OCI-LY7 (cell line): Measurements from ENCODE around the gene ITGB2. TPM values are rescaled to one million over a fixed set of nuclear protein-coding genes. Genes with fewer than 3 reads are reported as not detected.

Experiments used
- BruUV-seq: library from RNA; stranded (reverse); fragments of 400-500 nt; replicated peaks from 2 replicates; lab custom pipeline; 2021; lab: Mats Ljungman, UMichigan
- CTCF ChIA-PET: fragments of 300-600 bp; sonication (Branson Sonifier 250); formaldehyde crosslinking; loops from one replicate; lab custom pipeline; 2022; ENCODE audit warnings: antibody characterized with exemption; ENCODE audit not compliant: unreplicated experiment; lab: Charles Lee
- POLR2A ChIA-PET: fragments of 300-600 bp; sonication (Branson Sonifier 250); formaldehyde crosslinking; loops from one replicate; lab custom pipeline; 2022; ENCODE audit warnings: antibody characterized with exemption; lab: Charles Lee
- DNase-seq: peaks from one replicate; pipeline ENCODE4 v3.0.0-alpha.2; 2015; ENCODE audit warnings: low spot score
- H2AFZ ChIP-seq: fragments of 200-600 bp; sonication (generic), shearing (Covaris generic); 2 replicates; pipeline ENCODE4 v1.6.1; 2014; ENCODE audit warnings: mild to moderate bottlenecking, antibody characterized with exemption, low read length, moderate library complexity
- H3K27ac ChIP-seq: fragments of 200-600 bp; sonication (generic); 2 replicates; pipeline ENCODE4 v1.5.1; 2014; ENCODE audit warnings: mixed run types, low read depth, mild to moderate bottlenecking, moderate library complexity, low read length, inconsistent platforms; ENCODE audit not compliant: poor library complexity, severe bottlenecking
- H3K36me3 ChIP-seq: fragments of 200-600 bp; sonication (generic); 2 replicates; pipeline ENCODE4 v1.6.1; 2014; ENCODE audit warnings: mild to moderate bottlenecking, antibody characterized with exemption, low read length, moderate library complexity, mixed read lengths; ENCODE audit not compliant: insufficient read depth
- H3K4me1 ChIP-seq: fragments of 200-600 bp; sonication (generic); 2 replicates; pipeline ENCODE4 v1.5.1; 2014; ENCODE audit warnings: mild to moderate bottlenecking, low read length; ENCODE audit not compliant: insufficient read depth, poor library complexity, severe bottlenecking
- H3K4me2 ChIP-seq: fragments of 200-600 bp; sonication (generic); 2 replicates; pipeline ENCODE4 v1.6.1; 2014; ENCODE audit warnings: mild to moderate bottlenecking, low read length
- H3K4me3 ChIP-seq: fragments of 200-600 bp; sonication (generic); 2 replicates; pipeline ENCODE4 v1.5.1; 2014; ENCODE audit warnings: mild to moderate bottlenecking, low read depth, low read length; ENCODE audit not compliant: poor library complexity, severe bottlenecking
- H3K79me2 ChIP-seq: fragments of 200-600 bp; sonication (generic); 2 replicates; pipeline ENCODE4 v1.6.1; 2016; ENCODE audit warnings: low read depth, mild to moderate bottlenecking, low read length, moderate library complexity, mixed read lengths; ENCODE audit not compliant: insufficient read depth
- H3K9me2 ChIP-seq: fragments of 200-600 bp; sonication (generic); 2 replicates; pipeline ENCODE4 v1.6.1; 2016; ENCODE audit warnings: mild to moderate bottlenecking, low read length, mixed read lengths; ENCODE audit not compliant: insufficient read depth
- H3K9me3 ChIP-seq: fragments of 200-600 bp; sonication (generic); 2 replicates; pipeline ENCODE4 v1.6.1; 2014; ENCODE audit warnings: mild to moderate bottlenecking, mixed run types, low read length, mixed read lengths
- H4K20me1 ChIP-seq: fragments of 200-600 bp; sonication (generic); 2 replicates; pipeline ENCODE4 v1.6.1; 2014; ENCODE audit warnings: mild to moderate bottlenecking, antibody characterized with exemption, low read length, moderate library complexity, mixed read lengths; ENCODE audit not compliant: insufficient read depth
- EZH2phosphoT487 ChIP-seq: fragments of 200-600 bp; sonication (generic); IDR thresholded peaks from 2 replicates; pipeline ENCODE4 v1.6.1; 2018; ENCODE audit warnings: low read depth, borderline replicate concordance, mild to moderate bottlenecking, mixed run types, antibody characterized with exemption, low read length, moderate library complexity, mixed read lengths
- intact Hi-C: fragments of 100-400 bp; cut with micrococcal nuclease; formaldehyde crosslinking; loops from one replicate; pipeline ENCODE4 v1.10.0; 2022; ENCODE audit not compliant: unreplicated experiment
- total RNA-seq, 2 experiments: library from RNA; depleted of rRNA in 1 of 2; stranded (reverse); fragments of >200 nt in 1 of 2; shearing (Covaris generic) in 1 of 2; gene quantifications; 2 replicates each; pipeline ENCODE4 v1.2.3, GENCODE V29; 2014 to 2022
- TF ChIP-seq, protein P1 (sequence below): fragments of 200-600 bp; sonication (generic); conservative IDR thresholded peaks from 2 replicates; pipeline ENCODE4 v1.5.1; 2014; ENCODE audit warnings: mild to moderate bottlenecking, antibody characterized with exemption, low read length, moderate library complexity, mixed read lengths

ITGB2 gene
- total RNA-seq, 2 experiments from 2014 or later = 11.6 to 78.9 TPM

DNA sequence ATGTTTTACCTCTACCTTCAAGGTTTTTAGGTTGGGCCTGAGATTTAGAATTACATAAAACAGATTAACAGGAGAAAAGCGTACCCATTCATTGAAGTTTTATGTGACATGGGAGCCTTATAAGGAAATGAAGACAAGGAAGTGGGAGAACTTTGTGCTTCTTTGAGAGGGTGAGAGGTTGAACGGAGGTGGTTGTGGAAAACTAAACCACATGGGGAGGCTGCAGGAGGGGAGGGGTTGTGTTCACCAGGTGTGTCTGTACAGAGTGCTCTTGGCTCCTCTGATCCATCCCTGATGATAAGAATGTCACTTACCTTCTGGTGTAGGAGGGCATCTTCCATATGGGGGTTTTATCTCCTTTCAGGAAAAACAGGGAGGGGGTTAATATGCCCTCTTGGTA, 21.9 kb upstream of the ITGB2 start:
- Histone ChIP-seq H3K36me3 (peaks cover 59% of the 10 kb centered on the region), H3K79me2 (peaks cover 23% of the 10 kb centered on the region), H3K4me3 (no peak overlapping the region), H3K27ac (no peak overlapping the region), H3K4me1 (peaks cover 30% of the 10 kb centered on the region), H3K9me2 (no peaks in the 10 kb centered on the region), H2AFZ (no peak overlapping the region), H4K20me1 (peaks cover 16% of the 10 kb centered on the region; the same call in 1 of the 2 replicates), H3K9me3 (no peaks in the 10 kb centered on the region), H3K4me2 (peak overlapping the region; percentile 84)
- POLR2A ChIA-PET = no interaction called here
- CTCF ChIA-PET = no interaction called here
- BruUV-seq = no TSS peak
- no peak for DNase-seq
- intact Hi-C loops = no loop called here
- no peak for TF ChIP-seq EZH2phosphoT487
- TF ChIP-seq, protein P1, sequence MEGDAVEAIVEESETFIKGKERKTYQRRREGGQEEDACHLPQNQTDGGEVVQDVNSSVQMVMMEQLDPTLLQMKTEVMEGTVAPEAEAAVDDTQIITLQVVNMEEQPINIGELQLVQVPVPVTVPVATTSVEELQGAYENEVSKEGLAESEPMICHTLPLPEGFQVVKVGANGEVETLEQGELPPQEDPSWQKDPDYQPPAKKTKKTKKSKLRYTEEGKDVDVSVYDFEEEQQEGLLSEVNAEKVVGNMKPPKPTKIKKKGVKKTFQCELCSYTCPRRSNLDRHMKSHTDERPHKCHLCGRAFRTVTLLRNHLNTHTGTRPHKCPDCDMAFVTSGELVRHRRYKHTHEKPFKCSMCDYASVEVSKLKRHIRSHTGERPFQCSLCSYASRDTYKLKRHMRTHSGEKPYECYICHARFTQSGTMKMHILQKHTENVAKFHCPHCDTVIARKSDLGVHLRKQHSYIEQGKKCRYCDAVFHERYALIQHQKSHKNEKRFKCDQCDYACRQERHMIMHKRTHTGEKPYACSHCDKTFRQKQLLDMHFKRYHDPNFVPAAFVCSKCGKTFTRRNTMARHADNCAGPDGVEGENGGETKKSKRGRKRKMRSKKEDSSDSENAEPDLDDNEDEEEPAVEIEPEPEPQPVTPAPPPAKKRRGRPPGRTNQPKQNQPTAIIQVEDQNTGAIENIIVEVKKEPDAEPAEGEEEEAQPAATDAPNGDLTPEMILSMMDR = no peak

DNA sequence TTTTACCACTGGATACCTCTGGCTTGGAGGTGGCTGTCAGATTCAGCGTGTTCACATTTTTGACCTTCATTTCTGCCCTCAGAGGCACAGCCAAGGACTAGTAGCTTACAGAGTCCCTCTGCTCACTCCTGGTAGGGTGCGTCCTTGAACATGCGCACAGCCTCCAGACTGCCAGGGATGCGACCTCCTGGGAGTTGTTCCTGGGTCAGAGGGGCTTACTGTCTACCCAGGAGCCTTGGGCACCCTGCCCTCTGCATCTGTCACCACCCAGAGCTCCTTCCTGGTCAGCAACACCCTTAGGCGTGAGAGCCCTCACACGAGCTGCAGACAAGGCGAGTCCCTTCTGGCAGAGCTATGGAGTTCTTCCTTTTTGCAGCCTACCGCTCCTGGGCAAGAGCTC, 20.9 kb upstream of the ITGB2 start:
- peak overlapping the region; percentile 98 for H3K4me3 ChIP-seq
- no peaks in the 10 kb centered on the region for H3K9me2 ChIP-seq
- POLR2A ChIA-PET = interaction anchor here (0.5 kb wide), 1 partner anchor 164 kb away, joined by 3 read pairs; no protein-coding TSS in a partner anchor
- intact Hi-C loops = no loop called here
- no peak overlapping the region for H3K27ac ChIP-seq
- TF ChIP-seq, protein P1 = no peak
- TF ChIP-seq EZH2phosphoT487 = no peak
- peak overlapping the region; percentile 84 for H3K4me2 ChIP-seq
- peaks cover 30% of the 10 kb centered on the region for H3K4me1 ChIP-seq
- no peaks in the 10 kb centered on the region for H3K9me3 ChIP-seq
- H2AFZ ChIP-seq = no peak overlapping the region
- CTCF ChIA-PET = no interaction called here
- no peak for DNase-seq
- no TSS peak for BruUV-seq
- peaks cover 49% of the 10 kb centered on the region for H3K36me3 ChIP-seq
- H3K79me2 ChIP-seq = peaks cover 23% of the 10 kb centered on the region
- H4K20me1 ChIP-seq = peaks cover 16% of the 10 kb centered on the region; the same call in 1 of the 2 replicates

DNA sequence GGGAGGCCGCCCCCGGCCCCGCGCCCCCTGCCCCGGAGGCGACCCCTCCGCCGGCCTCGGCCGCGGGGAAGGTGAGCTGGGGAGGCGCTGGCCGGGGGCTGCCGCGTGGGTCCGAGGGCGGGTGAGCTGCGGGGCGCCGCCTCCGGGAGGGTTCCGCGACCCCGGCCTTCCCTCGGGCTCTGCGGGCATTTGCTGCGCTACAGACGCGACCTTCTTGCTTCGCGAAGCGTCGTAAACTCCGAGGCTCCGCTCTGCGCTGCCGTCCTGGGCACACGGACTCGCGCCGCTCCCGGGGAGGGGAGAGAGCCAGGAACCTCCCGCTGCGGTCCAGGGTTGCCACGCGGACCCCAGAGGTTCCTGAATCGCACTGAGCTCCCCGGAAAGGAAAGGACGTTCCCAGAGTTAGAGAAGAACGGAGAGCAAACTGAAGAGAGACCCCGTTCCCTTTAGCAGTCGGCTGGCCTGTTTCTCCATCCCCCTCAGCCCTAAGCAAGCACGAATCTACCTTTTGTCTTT, 19.5 kb upstream of the ITGB2 start:
- Histone ChIP-seq H3K9me3 (no peaks in the 10 kb centered on the region), H2AFZ (peak overlapping the region; percentile 57), H3K9me2 (no peaks in the 10 kb centered on the region), H3K79me2 (peaks cover 23% of the 10 kb centered on the region), H3K4me3 (peak overlapping the region; percentile 98), H4K20me1 (peaks cover 16% of the 10 kb centered on the region; the same call in 1 of the 2 replicates), H3K36me3 (peaks cover 35% of the 10 kb centered on the region), H3K4me2 (peak overlapping the region; percentile 84), H3K4me1 (peaks cover 30% of the 10 kb centered on the region), H3K27ac (peak overlapping the region; percentile 29)
- peak; percentile 52 for DNase-seq
- TF ChIP-seq, protein P1 = no peak
- no peak for TF ChIP-seq EZH2phosphoT487
- ChIA-PET CTCF (interaction anchor here (0.9 kb wide), 1 partner anchor 10 kb away, joined by 4 read pairs; no protein-coding TSS in a partner anchor), POLR2A (interaction anchor here (0.7 to 0.8 kb wide), 2 partner anchors 21 to 67 kb away, joined by 3 read pairs; partner anchors contain the start of gene PTTG1IP)
- no TSS peak for BruUV-seq
- intact Hi-C loops = no loop called here
